ENCODE data around the gene SNX18. TPM values are rescaled to one million over a fixed set of nuclear protein-coding genes. Genes with fewer than 3 reads are reported as not detected.

SNX18 gene
- total and polyA plus RNA-seq, 10 of the 15 experiments (the other 5 are each of a cell fraction or from before 2014, with no cell fraction given): 0.27 to 1.7 (median 0.47) TPM

- Histone ChIP-seq H3K27ac (ENCODE audit: control insufficient read depth, insufficient read depth) (no peak overlapping the region), H3K4me2 (ENCODE audit: control insufficient read depth, insufficient read depth) (no peak overlapping the region), H3K27me3 (replicated peaks in 1 of 2; ENCODE audit: control insufficient read depth in 2 of 2, insufficient read depth in 2 of 2, low read length in 1 of 2) (no peaks in the 10 kb centered on the region), H3K9ac (ENCODE audit: control insufficient read depth, insufficient read depth, low read length) (no peak overlapping the region), H3K9me3 (replicated peaks; ENCODE audit: control insufficient read depth, insufficient read depth, low read length) (no peaks in the 10 kb centered on the region), H3K36me3 (ENCODE audit: control insufficient read depth in 2 of 2, insufficient read depth in 2 of 2, low read length in 1 of 2) (no peaks in the 10 kb centered on the region), H4K20me1 (ENCODE audit: control insufficient read depth, insufficient read depth) (no peaks in the 10 kb centered on the region), H3K4me1 (ENCODE audit: control insufficient read depth, insufficient read depth, low read length) (no peaks in the 10 kb centered on the region), H3K79me2 (ENCODE audit: control insufficient read depth, insufficient read depth, low read length) (no peaks in the 10 kb centered on the region), H3K4me3 (no peak overlapping the region), H2AFZ (ENCODE audit: control insufficient read depth, low read depth, low read length) (no peak overlapping the region)
- ATAC-seq: no peak
- BruUV-seq (replicated peaks): no TSS peak
- DNase-seq (ENCODE audit: low read depth, low spot score): no peak
- intact Hi-C loops (cut with micrococcal nuclease; ENCODE audit: unreplicated experiment) (loop anchor here (5.0 kb wide), 1 partner anchor 201 kb away; no protein-coding TSS in a partner anchor), in situ Hi-C loops (cut with MboI) (no loop called here)
- RAD21 ChIA-PET (ENCODE audit: unreplicated experiment): no interaction called here
- CTCF ChIA-PET: no interaction called here
- SMC1A ChIA-PET (ENCODE audit: uncharacterized antibody, unreplicated experiment): no interaction called here
- no peak for FAIRE-seq
- WGBS (ENCODE audit: insufficient coverage, insufficient replicate concordance, low lambda C conversion rate, missing lambda C conversion rate): 22% methylated on average over 5 of the region's 5 CpGs
- TF ChIP-seq ZNF622 (IDR thresholded peaks at IDR 0.05) (no peak), RAD21 (IDR thresholded peaks at IDR 0.05; ENCODE audit: insufficient read depth, low read depth, low read length) (no peak), NKRF (conservative IDR thresholded peaks at IDR 0.05) (no peak), NFXL1 (IDR thresholded peaks at IDR 0.05; ENCODE audit: borderline replicate concordance) (no peak), RUNX3 (IDR thresholded peaks at IDR 0.05; ENCODE audit: low read length) (no peak), HDAC6 (IDR thresholded peaks at IDR 0.05; ENCODE audit: unreplicated experiment) (no peak), POU2F2 (IDR thresholded peaks at IDR 0.05; ENCODE audit: borderline replicate concordance, low read depth, low read length) (no peak), CREB1 (IDR thresholded peaks at IDR 0.05; ENCODE audit: low read depth) (no peak), TARDBP (IDR thresholded peaks at IDR 0.05; ENCODE audit: borderline replicate concordance) (no peak), BCL11A (IDR thresholded peaks at IDR 0.05; ENCODE audit: low read depth, low read length) (no peak), STAT1 (conservative IDR thresholded peaks at IDR 0.05) (no peak), ZZZ3 (IDR thresholded peaks at IDR 0.05; ENCODE audit: control insufficient read depth, insufficient read length, low read depth) (no peak), POLR2A (IDR thresholded peaks at IDR 0.05; ENCODE audit: low read depth, low read length) (no peak)
- POLR2A ChIA-PET: no interaction called here
Measured at GRCh38 chr5:54570916-54571315, 53.4 kb downstream of the SNX18 start.
